GM21528 (cell line): ENCODE measurements around the gene IDH2.
"Not testable (repeated sequence)": the region's sequence is repeated elsewhere in the genome, so short reads cannot be mapped to it uniquely, and the experiment has no call there.

ENCODE experiments used
- ATAC-seq: cut with Tn5 transposase; IDR thresholded peaks from one replicate; pipeline ENCODE4 v1.9.1; 2021; ENCODE audit warnings: mild to moderate bottlenecking, moderate library complexity; ENCODE audit not compliant: unreplicated experiment, low FRiP score

The IDH2 gene

DNA sequence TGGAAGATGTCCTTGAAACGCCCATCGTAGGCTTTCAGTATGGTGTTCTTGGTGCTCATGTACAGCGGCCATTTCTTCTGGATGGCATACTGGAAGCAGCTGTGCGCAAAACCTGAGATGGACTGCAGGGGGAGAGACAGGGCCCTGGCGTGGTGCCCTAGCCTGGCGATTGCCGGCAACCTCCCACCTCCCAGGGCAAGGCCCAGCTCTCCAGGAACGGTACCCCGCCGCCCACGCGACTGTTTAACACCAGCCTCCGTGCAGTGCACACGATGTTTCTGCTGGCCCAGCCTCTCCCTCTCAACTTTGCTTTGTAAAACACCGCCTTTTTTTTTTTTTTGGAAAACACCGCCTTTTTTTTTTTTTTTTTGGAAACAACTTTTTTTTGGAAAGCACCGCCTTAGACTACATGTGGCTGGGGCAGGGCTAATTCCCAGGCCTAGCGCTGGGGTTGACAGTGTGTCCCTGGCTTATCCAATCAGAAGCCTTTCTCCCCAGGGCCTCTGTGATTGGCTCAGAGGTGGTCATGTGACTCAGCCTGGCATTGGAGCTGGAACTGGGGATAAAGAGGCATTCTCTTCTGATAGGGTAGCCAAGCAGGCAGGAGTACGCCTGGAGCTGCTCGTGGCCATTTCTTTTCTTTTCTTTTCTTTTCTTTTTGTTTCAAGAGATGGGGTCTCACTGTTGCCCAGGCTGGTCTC, 14.7 kb downstream of the IDH2 start:
- no peak for ATAC-seq

- no peak for ATAC-seq
Measured at GRCh38 chr15:90086868-90087268, 15.4 kb downstream of the IDH2 start.

GRCh38 chr15:90085565-90085964, 16.7 kb downstream of the IDH2 start:
- no peak for ATAC-seq

DNA sequence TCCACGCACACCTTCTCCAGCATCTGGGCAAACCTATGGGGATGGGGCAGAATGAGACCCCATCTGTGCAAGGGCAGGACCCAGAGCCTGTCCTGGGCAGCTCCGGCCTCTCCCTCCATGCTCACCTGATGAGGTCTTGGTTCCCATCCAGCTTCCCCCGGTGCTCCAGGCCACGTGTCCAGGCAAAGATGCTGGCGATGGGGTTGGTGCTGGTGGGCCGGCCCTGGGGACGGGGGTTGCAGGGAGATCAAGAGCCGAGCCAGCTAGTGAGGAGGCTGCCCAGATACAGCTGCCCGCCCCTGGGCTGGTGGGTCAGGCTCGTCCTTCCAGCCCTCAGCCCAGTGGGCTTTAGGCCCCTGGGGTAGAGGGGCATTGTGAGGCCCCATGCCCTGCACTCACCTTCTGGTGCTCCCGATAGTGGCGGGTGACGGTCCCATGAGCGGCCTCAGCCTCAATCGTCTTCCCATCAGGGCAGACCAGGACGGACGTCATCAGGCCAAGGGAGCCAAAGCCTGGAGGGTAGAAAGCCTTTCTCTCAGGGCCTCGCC, 17.3 kb downstream of the IDH2 start:
- ATAC-seq, result no peak

- ATAC-seq, result no peak
Measured at GRCh38 chr15:90083954-90084607, 18.2 kb downstream of the IDH2 start.

- no peak for ATAC-seq
Measured at GRCh38 chr15:90083419-90083818, 18.8 kb downstream of the IDH2 start.

DNA sequence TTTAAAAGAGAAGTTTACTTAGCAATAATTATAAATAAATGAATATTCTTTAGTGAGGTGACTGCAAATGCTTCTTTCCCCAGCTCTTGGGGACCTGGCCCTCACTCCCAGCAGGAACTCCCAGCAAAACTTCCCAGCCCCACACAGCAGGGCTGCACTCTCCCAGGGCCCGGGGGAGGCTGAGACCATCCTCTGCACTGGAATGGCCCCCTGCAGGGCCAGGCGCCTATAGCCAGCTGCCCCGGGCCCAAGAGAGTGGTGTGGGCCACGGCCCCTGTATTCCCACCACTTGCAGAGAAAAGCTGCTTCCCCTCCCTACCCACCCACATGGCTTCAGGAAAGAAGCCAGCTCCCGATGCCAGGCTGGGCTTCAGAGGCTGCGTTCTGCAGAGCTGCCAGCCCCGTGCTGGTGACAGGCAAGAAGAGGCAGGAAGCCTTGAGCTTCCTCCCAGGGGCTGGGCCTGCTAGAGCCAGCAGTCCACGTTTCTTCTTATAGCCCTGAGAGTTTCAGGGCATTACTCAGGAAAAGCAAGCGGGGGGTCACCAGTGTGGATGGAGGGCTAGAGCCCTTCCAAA, 20.0 kb downstream of the IDH2 start:
- no peak for ATAC-seq

DNA sequence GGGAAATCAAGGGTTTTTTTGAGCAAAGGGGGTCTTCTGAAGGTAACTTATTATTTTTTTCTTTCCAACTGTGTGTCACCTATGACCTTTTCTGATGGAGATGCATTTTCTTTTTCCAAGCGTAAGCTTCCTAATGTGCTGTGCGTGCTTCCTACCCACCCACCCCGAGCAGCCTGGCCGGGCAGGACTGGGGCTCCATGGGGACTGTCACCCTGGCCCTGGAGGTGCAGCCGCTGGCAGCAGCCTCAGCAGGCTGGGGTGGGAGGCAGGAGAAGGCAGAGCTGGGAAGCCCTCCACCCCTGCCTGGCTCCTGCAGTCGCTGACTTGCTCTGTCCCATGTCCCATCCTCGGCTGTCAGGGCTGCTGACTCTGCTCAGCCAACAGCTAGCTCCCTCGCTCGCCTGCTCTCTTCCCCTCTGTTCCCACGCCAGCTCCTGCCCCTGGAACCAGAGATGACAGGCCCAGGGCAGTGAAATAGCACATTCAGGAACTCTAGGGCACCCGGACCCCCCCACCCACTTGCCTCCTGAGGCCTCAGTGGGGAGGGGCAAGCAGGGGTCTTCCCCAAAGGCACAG, 21.4 kb downstream of the IDH2 start:
- no peak for ATAC-seq

- no peak for ATAC-seq
Measured at GRCh38 chr15:90080458-90080755, 21.9 kb downstream of the IDH2 start.

- no peak for ATAC-seq
Measured at GRCh38 chr15:90079619-90080457, 22.4 kb downstream of the IDH2 start.

- ATAC-seq, result no peak
Measured at GRCh38 chr15:90078965-90079364, 23.3 kb downstream of the IDH2 start.

DNA sequence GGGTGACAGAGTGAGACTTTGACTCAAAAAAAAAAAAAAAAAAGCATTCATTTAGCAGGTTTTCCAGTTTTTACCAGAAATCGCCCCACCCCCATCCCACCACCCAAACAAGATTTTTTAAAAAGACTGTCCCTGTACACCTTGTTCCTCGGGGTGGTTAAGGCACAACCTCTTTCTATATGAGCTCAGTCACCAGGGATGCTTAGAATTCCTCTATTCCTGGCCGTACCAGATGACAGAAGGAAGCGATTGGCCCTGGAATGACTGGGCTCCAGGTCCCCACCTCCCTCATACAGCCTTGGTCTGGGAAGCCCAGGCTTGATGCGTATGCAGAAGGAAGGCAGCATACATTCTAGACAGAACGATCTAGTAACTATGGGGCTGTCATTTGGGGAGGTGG, 25.6 kb downstream of the IDH2 start:
- ATAC-seq, result no peak

DNA sequence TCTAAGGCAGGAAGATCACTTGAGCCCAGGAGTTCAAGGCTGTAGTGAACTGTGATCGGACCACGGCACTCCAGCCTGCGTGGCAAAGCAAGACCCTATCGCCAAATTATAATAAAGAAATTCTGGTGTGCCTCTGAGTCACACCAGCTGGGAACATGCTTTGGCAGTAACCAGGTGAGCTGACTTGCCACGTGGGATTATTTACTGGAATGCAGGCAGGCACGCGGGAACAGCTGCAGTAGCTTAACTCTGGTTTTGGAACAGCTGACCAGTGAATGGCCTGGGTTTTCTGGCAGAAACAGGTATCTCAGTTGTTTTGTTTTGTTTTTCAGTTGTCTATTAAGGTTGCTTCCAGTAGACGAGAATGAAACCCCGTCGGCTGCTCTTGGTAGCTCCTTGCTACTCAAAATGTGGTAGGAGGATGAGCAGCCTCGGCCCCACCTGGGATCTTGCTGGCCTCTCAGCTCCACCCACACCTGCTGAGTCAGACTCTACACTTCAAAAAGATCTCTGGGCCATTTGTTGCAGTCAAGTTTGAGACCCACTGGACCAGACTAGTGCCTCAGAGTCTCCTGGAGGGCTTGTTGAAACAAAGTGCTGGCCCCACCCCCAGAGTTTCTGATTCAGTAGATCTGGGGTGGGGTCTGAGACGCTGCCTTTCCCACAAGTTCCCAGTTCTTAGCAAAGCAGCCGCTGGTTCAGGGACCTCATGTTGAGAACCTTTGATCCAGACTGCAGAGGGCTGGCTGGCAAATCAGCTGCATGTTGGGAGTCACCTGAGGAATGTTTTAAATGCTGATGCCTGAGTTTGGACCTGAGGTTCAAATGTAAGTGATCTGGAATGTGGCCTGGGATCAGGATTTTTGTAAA, 26.6 kb downstream of the IDH2 start:
- no peak for ATAC-seq

DNA sequence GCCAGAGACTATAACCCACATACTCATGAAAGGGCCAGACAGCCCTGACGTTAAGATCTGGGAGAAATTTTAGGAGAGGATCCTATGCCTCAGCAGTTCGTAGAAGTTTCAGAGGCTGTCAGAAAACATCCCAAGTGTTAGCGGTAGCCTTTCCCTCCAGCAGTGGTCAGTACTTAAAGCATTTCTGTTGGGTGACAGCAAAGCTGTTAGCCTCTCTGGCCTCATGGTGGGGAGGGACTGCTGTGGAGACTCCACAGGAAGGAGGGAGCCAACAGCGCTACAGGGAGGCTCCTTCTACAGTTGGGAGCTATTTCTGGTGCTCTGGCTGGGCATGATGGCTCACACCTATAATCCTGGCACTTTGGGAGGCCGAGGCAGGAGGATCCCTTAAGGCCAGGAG, 27.4 kb downstream of the IDH2 start:
- ATAC-seq, result no peak

DNA sequence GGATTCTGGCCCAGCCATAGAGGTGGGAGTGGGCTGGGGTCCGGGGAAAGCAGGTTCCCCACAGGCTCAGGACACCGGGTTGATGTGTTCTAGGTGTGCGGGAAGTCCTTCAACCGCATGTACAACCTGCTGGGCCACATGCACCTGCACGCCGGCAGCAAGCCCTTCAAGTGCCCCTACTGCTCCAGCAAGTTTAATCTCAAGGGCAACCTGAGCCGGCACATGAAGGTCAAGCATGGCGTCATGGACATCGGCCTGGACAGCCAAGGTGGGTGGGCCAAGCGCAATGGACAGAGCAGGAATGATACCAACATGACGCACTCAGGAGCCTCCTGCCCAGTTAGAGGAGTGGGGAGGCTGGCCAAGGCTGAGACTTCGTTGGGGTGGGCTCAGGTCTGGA, 28.2 kb downstream of the IDH2 start:
- ATAC-seq, result no peak

DNA sequence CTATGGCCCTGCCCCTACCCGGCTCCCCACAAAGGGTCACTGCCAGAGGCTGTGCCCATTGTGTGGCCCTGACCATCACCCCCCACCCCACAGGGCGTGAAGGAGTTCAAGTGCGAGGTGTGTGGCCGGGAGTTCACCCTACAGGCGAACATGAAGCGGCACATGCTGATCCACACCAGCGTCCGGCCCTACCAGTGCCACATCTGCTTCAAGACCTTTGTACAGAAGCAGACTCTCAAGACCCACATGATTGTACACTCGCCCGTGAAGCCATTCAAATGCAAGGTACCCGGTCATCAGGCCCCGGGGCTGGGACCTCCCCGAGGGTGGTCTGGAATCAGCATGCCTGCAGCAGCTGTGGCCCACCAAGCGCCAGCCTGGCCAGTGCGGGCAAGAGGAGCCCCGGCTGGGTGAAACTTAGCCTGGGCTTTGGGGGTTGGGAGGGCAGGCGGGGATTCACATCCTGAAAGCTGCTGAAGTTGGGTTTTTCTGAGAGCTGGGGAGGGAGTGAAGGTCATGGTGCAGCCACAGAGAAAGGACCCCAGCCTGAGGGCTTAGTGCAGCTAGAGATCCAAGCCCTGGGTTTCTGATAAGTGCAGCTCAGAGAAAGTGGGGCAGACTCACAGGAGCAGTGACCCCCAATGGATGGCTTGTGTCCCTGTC, 29.2 kb downstream of the IDH2 start:
- no peak for ATAC-seq

DNA sequence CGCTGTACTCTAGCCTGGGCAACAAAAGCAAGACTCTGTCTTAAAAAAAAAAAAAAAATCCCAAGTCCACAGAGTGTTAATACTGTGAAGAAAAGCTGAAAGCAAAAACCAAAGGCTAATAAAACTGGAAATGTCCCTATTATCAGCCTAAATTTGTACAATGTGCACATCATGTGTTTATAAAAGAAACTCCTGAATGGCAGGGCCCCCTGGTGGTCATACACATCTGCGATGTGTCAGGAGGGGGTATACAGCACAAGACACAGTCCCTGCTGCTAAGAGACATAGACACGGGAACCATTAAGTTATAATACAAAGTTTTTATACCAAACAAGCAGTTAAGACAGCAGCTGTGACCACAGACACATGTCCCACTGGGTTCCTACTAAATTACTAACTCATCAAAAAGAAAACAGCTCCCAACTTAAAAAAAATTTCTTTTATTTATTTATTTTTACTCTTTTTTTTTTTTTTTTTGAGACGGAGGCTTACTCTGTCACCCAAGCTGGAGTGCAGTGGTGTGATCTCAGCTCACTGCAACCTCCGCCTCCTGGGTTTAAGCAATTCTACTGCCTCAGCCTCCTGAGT, 31.0 kb downstream of the IDH2 start:
- no peak for ATAC-seq

DNA sequence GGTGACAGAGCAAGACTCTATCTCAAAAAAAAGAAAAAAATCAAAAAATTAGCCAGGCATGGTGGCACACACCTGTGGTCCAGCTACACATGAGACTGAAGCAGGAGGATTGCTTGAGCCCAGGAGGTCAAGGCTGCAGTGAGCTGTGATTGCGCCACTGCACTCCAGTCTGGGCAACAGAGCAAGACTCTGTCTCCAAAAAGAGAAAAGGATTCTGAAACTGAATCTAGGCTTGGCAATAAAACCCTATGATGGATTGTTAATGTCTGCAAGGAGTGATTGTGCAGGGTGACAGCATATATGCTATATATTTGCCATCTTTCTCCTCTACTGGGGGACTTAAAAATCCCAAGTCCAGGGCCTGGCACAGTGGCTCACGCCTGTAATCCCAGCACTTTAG, 31.6 kb downstream of the IDH2 start:
- not testable (repeated sequence) for ATAC-seq
